H9 (cell line): Measurements from ENCODE around the gene TBC1D22A. TPM values are rescaled to one million over a fixed set of nuclear protein-coding genes. Genes with fewer than 3 reads are reported as not detected.

ENCODE experiments used
- DNase-seq: peaks from one replicate; pipeline ENCODE4 v3.0.0-alpha.2; 2017
- H2AFZ ChIP-seq: one replicate; pipeline ENCODE4 v1.6.1; 2013; ENCODE audit warnings: mild to moderate bottlenecking, low read length, control low read depth, moderate library complexity
- H2AK5ac ChIP-seq: 2 replicates; pipeline ENCODE4 v1.6.1; 2013; ENCODE audit warnings: low read length, control low read depth, mixed read lengths; ENCODE audit not compliant: insufficient read length
- H2BK120ac ChIP-seq: one replicate; pipeline ENCODE4 v1.6.1; 2013; ENCODE audit warnings: low read depth, mild to moderate bottlenecking, low read length, control low read depth, inconsistent platforms; ENCODE audit not compliant: poor library complexity, severe bottlenecking
- H2BK12ac ChIP-seq: 2 replicates; pipeline ENCODE4 v1.6.1; 2013; ENCODE audit warnings: low read length, control low read depth, mixed read lengths, low read depth; ENCODE audit not compliant: insufficient read length
- H2BK15ac ChIP-seq: 2 replicates; pipeline ENCODE4 v1.6.1; 2013; ENCODE audit warnings: low read depth, low read length, control low read depth
- H2BK20ac ChIP-seq: one replicate; pipeline ENCODE4 v1.6.1; 2013; ENCODE audit warnings: low read depth, mild to moderate bottlenecking, low read length, control low read depth, inconsistent platforms; ENCODE audit not compliant: poor library complexity, severe bottlenecking
- H2BK5ac ChIP-seq: 2 replicates; pipeline ENCODE4 v1.6.1; 2013; ENCODE audit warnings: low read length, control low read depth, mixed read lengths; ENCODE audit not compliant: insufficient read length
- H3K14ac ChIP-seq: 2 replicates; pipeline ENCODE4 v1.6.1; 2013; ENCODE audit warnings: low read length, control low read depth; ENCODE audit not compliant: insufficient read depth
- H3K18ac ChIP-seq: 2 replicates; pipeline ENCODE4 v1.6.1; 2013; ENCODE audit warnings: low read depth, mild to moderate bottlenecking, mixed read lengths, low read length, control low read depth; ENCODE audit not compliant: insufficient read length
- H3K23ac ChIP-seq: 2 replicates; pipeline ENCODE4 v1.6.1; 2013; ENCODE audit warnings: low read length, control low read depth, mixed read lengths, low read depth; ENCODE audit not compliant: insufficient read length
- H3K23me2 ChIP-seq: 2 replicates; pipeline ENCODE4 v1.6.1; 2013; ENCODE audit warnings: low read depth, mild to moderate bottlenecking, mixed read lengths, low read length, control low read depth; ENCODE audit not compliant: insufficient read length, poor library complexity, severe bottlenecking
- H3K27ac ChIP-seq: 2 replicates; pipeline ENCODE4 v1.5.1; 2013; ENCODE audit warnings: low read length, control low read depth, mixed read lengths, low read depth; ENCODE audit not compliant: insufficient read length
- H3K27me3 ChIP-seq: 2 replicates; pipeline ENCODE4 v1.6.1; 2013; ENCODE audit warnings: low read length, control low read depth, inconsistent platforms; ENCODE audit not compliant: insufficient read depth
- H3K4ac ChIP-seq: 2 replicates; pipeline ENCODE4 v1.6.1; 2013; ENCODE audit warnings: low read depth, mild to moderate bottlenecking, control low read depth, inconsistent platforms, low read length, moderate library complexity
- H3K4me1 ChIP-seq: 2 replicates; pipeline ENCODE4 v1.6.1; 2013; ENCODE audit warnings: low read length, control low read depth, inconsistent platforms; ENCODE audit not compliant: insufficient read depth
- H3K4me2 ChIP-seq: 2 replicates; pipeline ENCODE4 v1.6.1; 2013; ENCODE audit warnings: low read length, control low read depth, mixed read lengths; ENCODE audit not compliant: insufficient read length, insufficient read depth
- H3K56ac ChIP-seq: 2 replicates; pipeline ENCODE4 v1.6.1; 2013; ENCODE audit warnings: low read depth, mild to moderate bottlenecking, mixed read lengths, low read length, control low read depth; ENCODE audit not compliant: insufficient read length
- H3K79me1 ChIP-seq: 2 replicates; pipeline ENCODE4 v1.6.1; 2013; ENCODE audit warnings: low read depth, mild to moderate bottlenecking, moderate library complexity, low read length, control low read depth, inconsistent platforms; ENCODE audit not compliant: insufficient read depth, poor library complexity, severe bottlenecking
- H3K79me2 ChIP-seq: 2 replicates; pipeline ENCODE4 v1.6.1; 2013; ENCODE audit warnings: low read length, control low read depth, inconsistent platforms; ENCODE audit not compliant: insufficient read depth
- H3K9ac ChIP-seq: 2 replicates; pipeline ENCODE4 v1.6.1; 2013; ENCODE audit warnings: low read length, control low read depth, mixed read lengths; ENCODE audit not compliant: insufficient read length; ENCODE audit errors: extremely low read depth
- H3K9me3 ChIP-seq: one replicate; pipeline ENCODE4 v1.6.1; 2013; ENCODE audit warnings: low read depth, low read length, inconsistent platforms; ENCODE audit not compliant: control insufficient read depth
- H3T11ph ChIP-seq: one replicate; pipeline ENCODE4 v1.6.1; 2013; ENCODE audit warnings: mild to moderate bottlenecking, low read length, control low read depth, inconsistent platforms
- H4K20me1 ChIP-seq: one replicate; pipeline ENCODE4 v1.6.1; 2013; ENCODE audit not compliant: control insufficient read depth, insufficient read length, insufficient read depth
- H4K5ac ChIP-seq: 2 replicates; pipeline ENCODE4 v1.6.1; 2013; ENCODE audit warnings: low read depth, mild to moderate bottlenecking, mixed read lengths, low read length, control low read depth; ENCODE audit not compliant: insufficient read length
- H4K8ac ChIP-seq: replicated peaks from 2 replicates; pipeline ENCODE4 v1.6.1; 2013; ENCODE audit warnings: low read length, control low read depth, mixed read lengths, low read depth; ENCODE audit not compliant: insufficient read length
- H4K91ac ChIP-seq: 2 replicates; pipeline ENCODE4 v1.6.1; 2013; ENCODE audit warnings: low read depth, mild to moderate bottlenecking, moderate library complexity, mixed read lengths, low read length, control low read depth; ENCODE audit not compliant: insufficient read length
- H3K27ac Mint-ChIP-seq, 3 experiments: 2 replicates in 2 of 3; 3 replicates in 1 of 3; pipeline ENCODE4 v1.8.0; 2020 to 2021; ENCODE audit warnings: mixed read lengths in 3 of 3, mild to moderate bottlenecking in 1 of 3, moderate library complexity in 1 of 3
- H3K27me3 Mint-ChIP-seq: 2 replicates; pipeline ENCODE4 v1.8.0; 2021; ENCODE audit warnings: low read depth, mild to moderate bottlenecking, moderate library complexity, mixed read lengths
- H3K36me3 Mint-ChIP-seq, 3 experiments: 2 replicates in 2 of 3; 3 replicates in 1 of 3; pipeline ENCODE4 v1.8.0; 2020 to 2021; ENCODE audit warnings: low read depth in 3 of 3, mixed read lengths in 3 of 3; ENCODE audit not compliant: insufficient read depth in 1 of 3
- H3K4me1 Mint-ChIP-seq, 2 experiments: 2 replicates each; pipeline ENCODE4 v1.8.0; 2020; ENCODE audit warnings: mixed read lengths in 2 of 2
- H3K4me3 Mint-ChIP-seq, 2 experiments: 2 replicates in 1 of 2; 3 replicates in 1 of 2; pipeline ENCODE4 v1.8.0; 2020 to 2021; ENCODE audit warnings: mild to moderate bottlenecking in 2 of 2, mixed read lengths in 2 of 2, moderate library complexity in 1 of 2
- H3K9me3 Mint-ChIP-seq, 2 experiments: 2 replicates in 1 of 2; 3 replicates in 1 of 2; pipeline ENCODE4 v1.8.0; 2020; ENCODE audit warnings: mild to moderate bottlenecking in 2 of 2, mixed read lengths in 2 of 2, moderate library complexity in 1 of 2
- CTCF ChIP-seq: fragments of 200-600 bp; sonication (generic); conservative IDR thresholded peaks from 3 replicates; pipeline ENCODE4 v1.8.0; 2021; ENCODE audit warnings: antibody characterized with exemption, mild to moderate bottlenecking
- WGBS: extraction: QIAGEN DNeasy Blood & Tissue Kit; methylation state at CpG from one replicate; pipeline ENCODE4 v1.1.7; 2013; ENCODE audit warnings: missing lambda C conversion rate, low lambda C conversion rate, mixed read lengths; ENCODE audit not compliant: insufficient read length; ENCODE audit errors: extremely low coverage; 5-methylcytosine and 5-hydroxymethylcytosine counted together
- total RNA-seq: library from RNA; stranded (reverse); gene quantifications from 2 replicates; pipeline ENCODE4 v1.2.1, GENCODE V29; 2021

TBC1D22A gene
- total RNA-seq, 1 experiment from 2014 or later = 20.8 TPM

DNA sequence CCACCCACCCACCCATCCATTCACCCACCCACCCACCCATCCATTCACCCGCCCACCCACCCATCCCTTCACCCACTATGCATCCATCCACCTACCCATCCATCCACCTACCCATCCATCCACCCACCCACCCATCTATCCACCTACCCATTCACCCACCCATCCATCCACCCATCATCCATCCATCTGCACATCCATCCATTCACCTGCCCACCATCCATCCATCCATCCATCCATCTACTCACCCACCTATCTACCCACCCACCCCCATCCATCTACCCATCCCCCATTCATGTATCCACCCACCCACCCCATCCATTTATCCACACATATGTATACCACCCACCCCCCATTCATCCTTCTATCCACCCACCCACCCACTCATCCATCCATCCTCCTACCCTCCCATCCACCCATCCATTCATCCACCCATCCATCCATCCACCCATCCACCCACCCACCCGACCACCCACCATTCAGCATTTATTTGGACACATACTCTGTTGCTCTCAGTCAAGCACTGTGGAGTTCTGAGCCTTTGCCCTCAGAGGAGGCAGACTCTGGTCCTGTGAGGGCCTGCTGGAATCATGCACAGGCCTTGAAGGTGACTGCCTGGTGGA lies 380.1 kb downstream of the TBC1D22A start:
- no peak overlapping the region for H4K5ac ChIP-seq
- no peak for DNase-seq
- no peak overlapping the region for H2AK5ac ChIP-seq
- H3K14ac ChIP-seq = no peak overlapping the region
- no peak overlapping the region for H2BK15ac ChIP-seq
- no peak overlapping the region for H3K18ac ChIP-seq
- H3K4me1 Mint-ChIP-seq = peaks cover 0 to 2% of the 10 kb centered on the region in 2 experiments; a peak in 1 of 4 replicates
- no peaks in the 10 kb centered on the region for H3K23me2 ChIP-seq
- WGBS = no CpG with 5 or more reads among the region's 2 CpGs
- H3K9ac ChIP-seq = no peak overlapping the region
- no peaks in the 10 kb centered on the region for H4K20me1 ChIP-seq
- no peak overlapping the region for H2BK12ac ChIP-seq
- H3K4ac ChIP-seq = no peak overlapping the region
- H3K27ac Mint-ChIP-seq = no peak overlapping the region
- H2AFZ ChIP-seq = no peak overlapping the region
- TF ChIP-seq CTCF = no peak
- H4K91ac ChIP-seq = no peak overlapping the region
- H3K9me3 ChIP-seq = no peaks in the 10 kb centered on the region
- H3K27me3 Mint-ChIP-seq = peaks cover 1% of the 10 kb centered on the region; the same call in 1 of the 2 replicates
- H4K8ac ChIP-seq = no peak overlapping the region
- H3K4me1 ChIP-seq = no peaks in the 10 kb centered on the region
- no peak overlapping the region for H3K4me3 Mint-ChIP-seq
- H3K56ac ChIP-seq = no peak overlapping the region
- H3K27ac ChIP-seq = no peak overlapping the region
- no peaks in the 10 kb centered on the region; a peak in 1 of 5 replicates for H3K9me3 Mint-ChIP-seq
- H3K23ac ChIP-seq = no peak overlapping the region
- H2BK20ac ChIP-seq = no peak overlapping the region
- no peaks in the 10 kb centered on the region for H3K27me3 ChIP-seq
- H3K79me2 ChIP-seq = no peaks in the 10 kb centered on the region
- no peak overlapping the region for H3K4me2 ChIP-seq
- no peak overlapping the region for H2BK120ac ChIP-seq
- no peak overlapping the region for H3T11ph ChIP-seq
- H3K79me1 ChIP-seq = no peaks in the 10 kb centered on the region
- no peaks in the 10 kb centered on the region for H3K36me3 Mint-ChIP-seq
- H2BK5ac ChIP-seq = no peak overlapping the region
